Upper lobe of right lung (tissue), 1 donor: ENCODE measurements around the gene UPF3A. TPM values are rescaled to one million over a fixed set of nuclear protein-coding genes. Genes with fewer than 3 reads are reported as not detected.
A peak's percentile ranks its signal among the peaks of the same experiment; 100 is the strongest.

Source experiments
- ATAC-seq: fragments of 200-7000 bp; cut with Tn5 transposase; one replicate; pipeline ENCODE4 v1.9.1; 2020; ENCODE audit warnings: mild to moderate bottlenecking, moderate library complexity
- DNase-seq: peaks from one replicate; pipeline ENCODE4 v3.0.0-alpha.2; 2020
- H3K27ac ChIP-seq: fragments of 200-600 bp; one replicate; pipeline ENCODE4 v1.8.0; 2022
- H3K27me3 ChIP-seq: fragments of 200-600 bp; one replicate; pipeline ENCODE4 v1.8.0; 2022; ENCODE audit warnings: mild to moderate bottlenecking
- H3K36me3 ChIP-seq: fragments of 200-600 bp; one replicate; pipeline ENCODE4 v1.8.0; 2022
- H3K4me1 ChIP-seq: fragments of 200-600 bp; one replicate; pipeline ENCODE4 v1.8.0; 2022
- H3K4me3 ChIP-seq: fragments of 200-600 bp; one replicate; pipeline ENCODE4 v1.8.0; 2022; ENCODE audit warnings: mild to moderate bottlenecking
- H3K9me3 ChIP-seq: fragments of 200-600 bp; one replicate; pipeline ENCODE4 v1.8.0; 2022
- intact Hi-C: fragments of 100-400 bp; cut with DNase I; formaldehyde crosslinking; loops from one replicate; pipeline ENCODE4 v1.11.0; 2022
- total RNA-seq: library from RNA; stranded (reverse); fragmentation: NEBNext Ultra II Directional; extraction: Animal tissue kit (Norgen Biotek cat#: 25700); gene quantifications from one replicate; pipeline ENCODE4 v1.2.1, GENCODE V29; 2021
- TF ChIP-seq, protein P1 (sequence below): fragments of 200-600 bp; IDR thresholded peaks from one replicate; pipeline ENCODE4 v1.8.0; 2022; ENCODE audit warnings: antibody characterized with exemption
- donor health status: DM: no; HTN: yes; CAD: no; lungs with severe emphysema.

The UPF3A gene
- total RNA-seq, 1 donor from 2014 or later: 35.6 TPM

DNA sequence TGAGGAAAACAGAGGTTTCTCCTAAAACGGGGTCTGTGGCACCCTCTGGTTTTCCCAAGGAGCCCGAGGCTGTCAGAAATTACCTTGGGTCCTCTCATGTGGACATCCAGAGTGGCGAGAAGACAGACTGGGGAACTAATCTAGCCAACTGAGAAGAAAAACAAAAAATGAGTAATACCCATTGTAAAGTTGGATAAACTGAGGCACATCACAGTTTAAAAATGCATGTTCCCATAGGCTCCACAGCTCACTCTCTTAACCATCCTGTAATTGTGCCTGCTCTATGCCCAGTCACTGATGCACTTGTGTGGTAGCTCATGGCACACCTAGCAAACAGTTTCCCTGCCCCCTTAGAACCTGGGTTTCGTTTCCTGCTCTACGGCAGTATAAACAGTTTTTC, 15.2 kb upstream of the UPF3A start:
- TF ChIP-seq, protein P1, sequence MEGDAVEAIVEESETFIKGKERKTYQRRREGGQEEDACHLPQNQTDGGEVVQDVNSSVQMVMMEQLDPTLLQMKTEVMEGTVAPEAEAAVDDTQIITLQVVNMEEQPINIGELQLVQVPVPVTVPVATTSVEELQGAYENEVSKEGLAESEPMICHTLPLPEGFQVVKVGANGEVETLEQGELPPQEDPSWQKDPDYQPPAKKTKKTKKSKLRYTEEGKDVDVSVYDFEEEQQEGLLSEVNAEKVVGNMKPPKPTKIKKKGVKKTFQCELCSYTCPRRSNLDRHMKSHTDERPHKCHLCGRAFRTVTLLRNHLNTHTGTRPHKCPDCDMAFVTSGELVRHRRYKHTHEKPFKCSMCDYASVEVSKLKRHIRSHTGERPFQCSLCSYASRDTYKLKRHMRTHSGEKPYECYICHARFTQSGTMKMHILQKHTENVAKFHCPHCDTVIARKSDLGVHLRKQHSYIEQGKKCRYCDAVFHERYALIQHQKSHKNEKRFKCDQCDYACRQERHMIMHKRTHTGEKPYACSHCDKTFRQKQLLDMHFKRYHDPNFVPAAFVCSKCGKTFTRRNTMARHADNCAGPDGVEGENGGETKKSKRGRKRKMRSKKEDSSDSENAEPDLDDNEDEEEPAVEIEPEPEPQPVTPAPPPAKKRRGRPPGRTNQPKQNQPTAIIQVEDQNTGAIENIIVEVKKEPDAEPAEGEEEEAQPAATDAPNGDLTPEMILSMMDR: no peak
- H3K27ac ChIP-seq: no peak overlapping the region
- H3K36me3 ChIP-seq: peaks cover 92% of the 10 kb centered on the region
- ATAC-seq (no peak), DNase-seq (no peak)
- H3K4me1 ChIP-seq: no peaks in the 10 kb centered on the region
- H3K4me3 ChIP-seq: no peak overlapping the region
- H3K27me3 ChIP-seq: no peaks in the 10 kb centered on the region
- intact Hi-C loops: no loop called here
- H3K9me3 ChIP-seq: no peaks in the 10 kb centered on the region

DNA sequence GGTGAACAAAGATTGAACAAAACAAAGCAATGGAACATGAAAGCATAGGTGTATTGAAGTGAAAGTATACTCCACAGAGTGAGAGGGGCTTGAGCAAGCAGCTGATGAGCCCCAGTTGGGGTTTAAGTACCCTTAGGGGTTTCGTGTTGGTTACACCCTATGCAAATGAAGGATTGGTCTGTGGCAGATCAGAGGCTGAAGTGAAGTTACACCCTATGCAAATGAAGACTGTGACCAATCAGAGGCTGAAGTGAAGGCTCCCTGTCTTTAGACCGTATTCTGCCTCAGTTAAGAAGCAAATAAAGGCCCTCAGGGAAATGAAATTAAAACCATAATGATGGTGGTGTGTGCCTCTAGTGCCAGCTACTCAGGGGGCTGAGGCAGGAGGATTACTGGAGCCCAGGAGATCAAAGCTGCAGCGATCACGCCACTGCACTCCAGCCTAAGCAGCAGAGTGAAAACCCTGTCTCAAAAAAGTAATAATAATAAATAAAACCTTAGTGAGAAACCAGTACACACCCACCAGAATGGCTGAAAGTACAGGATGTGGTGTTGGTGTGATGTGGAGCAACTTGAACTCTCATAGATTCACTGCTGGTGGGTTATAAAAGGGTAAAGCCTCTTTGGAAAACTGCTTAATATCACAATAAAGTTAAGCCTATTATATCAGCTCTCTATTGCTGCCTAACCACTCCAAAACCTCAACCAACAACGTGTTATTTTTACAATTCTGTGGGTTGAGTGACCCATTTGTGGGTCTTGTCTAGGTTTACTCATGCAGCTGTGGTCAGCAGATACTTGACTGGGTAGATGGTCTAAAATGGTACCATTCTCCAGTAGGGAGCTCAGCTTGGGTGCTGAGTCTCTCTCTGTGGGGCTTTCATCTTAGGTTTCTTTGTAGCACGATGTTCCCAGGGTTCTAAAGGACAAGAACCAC, 12.8 kb upstream of the UPF3A start:
- intact Hi-C loops: no loop called here
- ATAC-seq (peak; percentile 20), DNase-seq (no peak)
- Histone ChIP-seq H3K4me1 (no peaks in the 10 kb centered on the region), H3K9me3 (no peaks in the 10 kb centered on the region), H3K27me3 (no peaks in the 10 kb centered on the region), H3K4me3 (no peak overlapping the region), H3K27ac (peak overlapping the region; percentile 11), H3K36me3 (peaks cover 89% of the 10 kb centered on the region)
- TF ChIP-seq, protein P1: no peak

DNA sequence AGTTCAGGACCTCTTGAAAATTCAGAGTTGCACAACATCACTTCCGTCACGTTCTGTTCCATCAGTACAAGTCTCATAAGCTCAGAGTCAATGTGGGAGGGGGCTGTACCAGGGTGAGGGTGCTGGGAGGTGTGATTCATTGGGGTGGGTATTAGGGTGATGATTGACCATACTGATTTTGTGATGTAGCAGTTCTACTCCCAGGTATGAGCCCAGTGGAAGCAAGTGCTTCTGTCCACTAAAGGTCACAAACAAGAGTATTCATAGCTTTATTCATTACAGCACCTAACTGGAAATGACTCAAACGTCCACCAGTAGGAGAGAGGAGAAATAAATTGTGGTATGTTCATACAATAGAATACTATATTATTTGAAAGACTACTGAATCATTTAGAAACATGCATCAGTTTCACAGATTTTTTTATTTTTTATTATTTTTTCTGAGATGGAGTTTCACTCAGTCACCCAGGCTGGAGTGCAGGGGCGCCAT, 12.1 kb upstream of the UPF3A start:
- Histone ChIP-seq H3K4me3 (no peak overlapping the region), H3K9me3 (no peaks in the 10 kb centered on the region), H3K27ac (no peak overlapping the region), H3K36me3 (peaks cover 88% of the 10 kb centered on the region), H3K27me3 (no peaks in the 10 kb centered on the region), H3K4me1 (no peaks in the 10 kb centered on the region)
- TF ChIP-seq, protein P1: no peak
- ATAC-seq: no peak
- DNase-seq: no peak
- intact Hi-C loops: no loop called here

DNA sequence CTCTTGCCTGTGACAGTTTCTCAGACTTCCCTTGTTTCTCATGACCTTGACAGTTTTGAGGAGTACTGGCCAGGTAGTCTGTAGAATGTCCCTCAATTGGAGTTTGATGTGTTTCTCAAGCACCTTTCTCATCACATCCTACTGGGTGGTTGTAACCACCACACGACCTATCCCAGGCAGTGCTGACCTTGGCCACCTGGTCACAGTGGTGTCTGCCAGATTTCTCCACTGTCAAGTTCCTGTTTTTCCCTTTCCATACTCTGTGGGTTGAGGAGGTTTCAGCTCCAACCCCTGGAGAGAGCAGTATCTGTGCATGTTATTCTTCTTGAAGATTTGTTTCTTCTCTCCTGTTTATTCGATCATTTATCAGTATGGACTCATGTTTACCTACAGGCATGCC, 8.4 kb upstream of the UPF3A start:
- peaks cover 55% of the 10 kb centered on the region for H3K36me3 ChIP-seq
- no peak overlapping the region for H3K4me3 ChIP-seq
- intact Hi-C loops: no loop called here
- H3K27ac ChIP-seq: no peak overlapping the region
- DNase-seq (no peak), ATAC-seq (peak; percentile 39)
- no peaks in the 10 kb centered on the region for H3K27me3 ChIP-seq
- no peaks in the 10 kb centered on the region for H3K9me3 ChIP-seq
- TF ChIP-seq, protein P1: no peak
- no peaks in the 10 kb centered on the region for H3K4me1 ChIP-seq

DNA sequence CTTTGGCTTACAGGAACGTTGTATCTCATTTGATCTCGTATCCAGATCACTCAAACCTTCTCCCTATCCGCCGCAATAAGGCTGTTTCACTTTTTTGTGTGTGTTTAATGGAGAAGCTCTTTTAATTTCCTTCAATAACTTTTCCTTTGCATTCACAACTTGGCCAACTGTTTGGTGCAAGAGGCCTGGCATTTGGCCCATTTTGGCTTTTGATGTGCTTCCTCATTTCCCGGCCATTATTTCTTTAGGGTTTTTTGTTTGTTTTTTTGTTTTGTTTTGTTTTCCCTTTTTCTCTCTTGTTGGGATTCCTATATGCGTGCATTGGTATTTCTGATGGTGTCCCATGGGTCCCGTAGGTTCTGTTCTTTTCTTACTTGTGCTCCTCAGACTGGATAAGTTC, 6.1 kb upstream of the UPF3A start:
- DNase-seq (no peak), ATAC-seq (no peak)
- intact Hi-C loops: no loop called here
- peaks cover 4% of the 10 kb centered on the region for H3K4me1 ChIP-seq
- no peak overlapping the region for H3K4me3 ChIP-seq
- TF ChIP-seq, protein P1: no peak
- no peaks in the 10 kb centered on the region for H3K27me3 ChIP-seq
- no peak overlapping the region for H3K27ac ChIP-seq
- peaks cover 33% of the 10 kb centered on the region for H3K36me3 ChIP-seq
- no peaks in the 10 kb centered on the region for H3K9me3 ChIP-seq
